IMR-90 (cell line): ENCODE data around the gene ZNHIT6. TPM values are rescaled to one million over a fixed set of nuclear protein-coding genes. Genes with fewer than 3 reads are reported as not detected.

ENCODE experiments used
- ATAC-seq: fragments of 200-7000 bp; cut with Tn5 transposase; 2 replicates; pipeline ENCODE4 v1.9.1; 2020; ENCODE audit warnings: low read depth, mild to moderate bottlenecking, moderate library complexity
- BruUV-seq: library from RNA; stranded (reverse); fragments of 400-500 nt; replicated peaks from 2 replicates; lab custom pipeline; 2021; lab: Mats Ljungman, UMichigan
- CTCF ChIA-PET: fragments of 300-600 bp; formaldehyde crosslinking; extraction: SDS; loops from one replicate; lab custom pipeline; 2021; ENCODE audit warnings: antibody characterized with exemption; lab: Yijun Ruan, JAX
- POLR2A ChIA-PET: fragments of 300-600 bp; sonication (Branson Sonifier 250); formaldehyde crosslinking; loops from one replicate; lab custom pipeline; 2022; ENCODE audit warnings: antibody characterized with exemption; ENCODE audit not compliant: unreplicated experiment; lab: Charles Lee
- DNase-seq: peaks from one replicate; pipeline ENCODE4 v3.0.0; 2013
- H2AFZ ChIP-seq: replicated peaks from 2 replicates; pipeline ENCODE3; 2013; ENCODE audit warnings: low read length, mild to moderate bottlenecking; ENCODE audit not compliant: poor library complexity
- H2AK5ac ChIP-seq: 2 replicates; pipeline ENCODE4 v1.6.1; 2013; ENCODE audit warnings: low read depth, low read length, inconsistent platforms
- H2AK9ac ChIP-seq: replicated peaks from 2 replicates; pipeline ENCODE3; 2013; ENCODE audit warnings: mild to moderate bottlenecking, low read depth, low read length, moderate library complexity; ENCODE audit not compliant: poor library complexity
- H2BK120ac ChIP-seq: 2 replicates; pipeline ENCODE4 v1.6.1; 2013; ENCODE audit warnings: low read depth, low read length, inconsistent platforms
- H2BK15ac ChIP-seq: 3 replicates; pipeline ENCODE4 v1.6.1; 2013; ENCODE audit warnings: low read depth, low read length, inconsistent platforms
- H2BK20ac ChIP-seq: 2 replicates; pipeline ENCODE4 v1.6.1; 2013; ENCODE audit warnings: low read depth, mild to moderate bottlenecking, inconsistent platforms, low read length, moderate library complexity
- H2BK5ac ChIP-seq: 2 replicates; pipeline ENCODE4 v1.6.1; 2013; ENCODE audit warnings: mild to moderate bottlenecking, low read depth, low read length, inconsistent platforms; ENCODE audit not compliant: poor library complexity, severe bottlenecking
- H3K14ac ChIP-seq: replicated peaks from 2 replicates; pipeline ENCODE4 v1.6.1; 2013; ENCODE audit warnings: low read depth, low read length, inconsistent platforms
- H3K18ac ChIP-seq: 2 replicates; pipeline ENCODE4 v1.6.1; 2013; ENCODE audit warnings: low read depth, low read length, control low read depth
- H3K23ac ChIP-seq: 2 replicates; pipeline ENCODE4 v1.6.1; 2013; ENCODE audit warnings: low read depth, low read length, inconsistent platforms
- H3K27ac ChIP-seq: 2 replicates; pipeline ENCODE4 v1.5.1; 2013; ENCODE audit warnings: mild to moderate bottlenecking, control low read depth, low read length; ENCODE audit not compliant: insufficient read depth
- H3K27me3 ChIP-seq: 2 replicates; pipeline ENCODE4 v1.6.1; 2013; ENCODE audit warnings: low read length; ENCODE audit not compliant: control insufficient read depth, insufficient read depth
- H3K36me3 ChIP-seq: 2 replicates; pipeline ENCODE4 v1.6.1; 2013; ENCODE audit warnings: low read length, mixed read lengths; ENCODE audit not compliant: control insufficient read depth, insufficient read depth
- H3K4ac ChIP-seq: 2 replicates; pipeline ENCODE4 v1.6.1; 2013; ENCODE audit warnings: low read depth, low read length, inconsistent platforms
- H3K4me1 ChIP-seq: 2 replicates; pipeline ENCODE4 v1.6.1; 2013; ENCODE audit warnings: low read length, mixed read lengths; ENCODE audit not compliant: control insufficient read depth, insufficient read depth
- H3K4me2 ChIP-seq: 2 replicates; pipeline ENCODE4 v1.6.1; 2013; ENCODE audit warnings: low read depth, mild to moderate bottlenecking, control low read depth, low read length, moderate library complexity
- H3K4me3 ChIP-seq: 2 replicates; pipeline ENCODE4 v1.5.1; 2013; ENCODE audit warnings: low read depth, mild to moderate bottlenecking, control low read depth, low read length, moderate library complexity; ENCODE audit not compliant: insufficient read depth
- H3K56ac ChIP-seq: 2 replicates; pipeline ENCODE4 v1.6.1; 2013; ENCODE audit warnings: low read length, inconsistent platforms; ENCODE audit not compliant: insufficient read depth; ENCODE audit errors: extremely low read depth
- H3K79me1 ChIP-seq, 2 experiments: 2 replicates each; pipeline ENCODE4 v1.6.1; 2013; ENCODE audit warnings: low read length in 2 of 2, inconsistent platforms in 1 of 2, low read depth in 1 of 2
- H3K9ac ChIP-seq: 2 replicates; pipeline ENCODE4 v1.6.1; 2013; ENCODE audit warnings: low read depth, low read length, control low read depth
- H3K9me1 ChIP-seq: 2 replicates; pipeline ENCODE4 v1.6.1; 2013; ENCODE audit warnings: low read length, inconsistent platforms; ENCODE audit not compliant: insufficient read depth
- H3K9me3 ChIP-seq: 2 replicates; pipeline ENCODE4 v1.6.1; 2013; ENCODE audit warnings: low read length; ENCODE audit not compliant: control insufficient read depth, insufficient read depth
- H4K20me1 ChIP-seq: 2 replicates; pipeline ENCODE4 v1.6.1; 2013; ENCODE audit warnings: low read length, inconsistent platforms; ENCODE audit not compliant: insufficient read depth
- H4K5ac ChIP-seq: 2 replicates; pipeline ENCODE4 v1.6.1; 2013; ENCODE audit warnings: mild to moderate bottlenecking, low read depth, low read length, control low read depth
- H4K8ac ChIP-seq, 2 experiments: 2 replicates each; pipeline ENCODE4 v1.6.1; 2013; ENCODE audit warnings: low read depth in 2 of 2, low read length in 2 of 2, control low read depth in 1 of 2, inconsistent platforms in 1 of 2
- H4K91ac ChIP-seq: 2 replicates; pipeline ENCODE4 v1.6.1; 2013; ENCODE audit warnings: low read depth, low read length, inconsistent platforms; ENCODE audit not compliant: insufficient read depth
- MAFK ChIP-seq: IDR thresholded peaks from 2 replicates; pipeline ENCODE4 v1.6.1; 2012; ENCODE audit warnings: low read depth, low read length, improper control_type of control experiment
- POLR2A ChIP-seq: IDR thresholded peaks from 2 replicates; pipeline ENCODE4 v1.6.1; 2012; ENCODE audit warnings: mild to moderate bottlenecking, low read depth, low read length
- RFX5 ChIP-seq: IDR thresholded peaks from 2 replicates; pipeline ENCODE4 v1.8.0; 2012; ENCODE audit warnings: low read depth, mild to moderate bottlenecking, low read length, moderate library complexity
- WGBS, 2 experiments: methylation state at CpG; one replicate each; pipeline versions ENCODE4 v1.1.5 to v1.1.7; 2013; ENCODE audit warnings: missing lambda C conversion rate in 2 of 2; ENCODE audit not compliant: insufficient read length in 1 of 2; ENCODE audit errors: extremely low coverage in 2 of 2; 5-methylcytosine and 5-hydroxymethylcytosine counted together
- dilution Hi-C: fragments of 300-500 bp; cut with HindIII; formaldehyde crosslinking; loops from one replicate; pipeline ENCODE4 v1.14.3; 2018; ENCODE audit warnings: low sequenced_read_pairs; ENCODE audit not compliant: unreplicated experiment
- in situ Hi-C: fragments of 300-500 bp; cut with MboI; formaldehyde crosslinking; loops from 3 replicates; pipeline ENCODE4 v1.14.3; 2019; ENCODE audit warnings: low sequenced_read_pairs, inconsistent platforms, mixed read lengths
- intact Hi-C: fragments of 100-400 bp; cut with micrococcal nuclease; formaldehyde crosslinking; loops from 2 replicates; pipeline ENCODE4 v1.10.0; 2022
- polyA plus RNA-seq, 3 experiments: library from polyadenylated mRNA; depleted of rRNA; stranded (reverse); fragments of >200 nt; gene quantifications; 2 replicates each; pipeline ENCODE4 v1.2.3, GENCODE V29; 2012; ENCODE audit warnings: low replicate concordance in 1 of 3
- total RNA-seq: library from RNA; depleted of rRNA; stranded (reverse); fragments of >200 nt; gene quantifications from 2 replicates; pipeline ENCODE4 v1.2.3, GENCODE V29; 2012

Gene ZNHIT6
- total and polyA plus RNA-seq, 2 of the 4 experiments (the other 2 are of a cell fraction), result 9.0 to 13.7 TPM

- no peak overlapping the region for H3K4me3 ChIP-seq
- ATAC-seq (no peak), DNase-seq (no peak)
- in situ Hi-C loops (no loop called here), dilution Hi-C loops (no loop called here), intact Hi-C loops (no loop called here)
- no peaks in the 10 kb centered on the region for H3K79me1 ChIP-seq
- ChIA-PET POLR2A (no interaction called here), CTCF (interaction anchor here (0.7 kb wide), 1 partner anchor 40 kb away, joined by 4 read pairs; the partner anchor contains the start of gene ZNHIT6)
- BruUV-seq, result no TSS peak
- H3K9me3 ChIP-seq, result no peaks in the 10 kb centered on the region
- no peak overlapping the region for H3K27ac ChIP-seq
- no peak overlapping the region for H2AK9ac ChIP-seq
- no peak overlapping the region for H2BK120ac ChIP-seq
- H2BK15ac ChIP-seq, result no peak overlapping the region
- H4K20me1 ChIP-seq, result no peaks in the 10 kb centered on the region
- H2AK5ac ChIP-seq, result no peak overlapping the region
- no peak overlapping the region for H3K23ac ChIP-seq
- H3K9ac ChIP-seq, result no peak overlapping the region
- H3K18ac ChIP-seq, result no peak overlapping the region
- no peaks in the 10 kb centered on the region for H3K36me3 ChIP-seq
- H4K5ac ChIP-seq, result no peak overlapping the region
- no peak overlapping the region for H3K14ac ChIP-seq
- H3K4me2 ChIP-seq, result no peak overlapping the region
- no peak overlapping the region for H3K4ac ChIP-seq
- no peak overlapping the region for H2BK5ac ChIP-seq
- WGBS, 2 experiments, result no CpG with 5 or more reads among the region's 1 CpG
- TF ChIP-seq RFX5 (no peak), POLR2A (no peak), MAFK (no peak)
- H3K56ac ChIP-seq, result no peak overlapping the region
- H2AFZ ChIP-seq, result no peak overlapping the region
- H3K27me3 ChIP-seq, result no peaks in the 10 kb centered on the region
- no peak overlapping the region for H4K8ac ChIP-seq
- H4K91ac ChIP-seq, result no peak overlapping the region
- H3K9me1 ChIP-seq, result no peaks in the 10 kb centered on the region
- H3K4me1 ChIP-seq, result no peaks in the 10 kb centered on the region
- no peak overlapping the region for H2BK20ac ChIP-seq
Observed at GRCh38 chr1:85748120-85748519, 39.9 kb upstream of the ZNHIT6 start.
